Keratinocyte (primary cell): Measurements from ENCODE around the gene VAV2. TPM values are rescaled to one million over a fixed set of nuclear protein-coding genes. Genes with fewer than 3 reads are reported as not detected.

Experiments used
- DNase-seq: peaks from one replicate; pipeline ENCODE4 v3.0.0-alpha.2; 2011; ENCODE audit warnings: low read depth, missing footprints, low spot score
- FAIRE-seq: peaks from 2 replicates; lab custom pipeline; 2011; peaks lifted over from hg19 to GRCh38; lab: Jason Lieb, UNC
- H2AFZ ChIP-seq: 2 replicates; pipeline ENCODE4 v1.6.0; 2012; ENCODE audit warnings: low read length, control low read depth, inconsistent platforms; ENCODE audit not compliant: control insufficient read depth
- H3K27ac ChIP-seq: 2 replicates; pipeline ENCODE4 v1.5.1; 2011; ENCODE audit warnings: low read length; ENCODE audit not compliant: control insufficient read depth, insufficient read depth
- H3K27me3 ChIP-seq: 3 replicates; pipeline ENCODE4 v1.6.0; 2011; ENCODE audit warnings: low read length; ENCODE audit not compliant: control insufficient read depth, insufficient read depth; ENCODE audit errors: extremely low read depth
- H3K36me3 ChIP-seq, 2 experiments: 2 replicates in 1 of 2; 3 replicates in 1 of 2; pipeline ENCODE4 v1.5.1; 2011; ENCODE audit warnings: low read length in 2 of 2, mild to moderate bottlenecking in 1 of 2; ENCODE audit not compliant: control insufficient read depth in 2 of 2, insufficient read depth in 2 of 2; ENCODE audit errors: extremely low read depth in 1 of 2
- H3K4me1 ChIP-seq: 3 replicates; pipeline ENCODE4 v1.5.1; 2011; ENCODE audit warnings: low read length; ENCODE audit not compliant: control insufficient read depth, insufficient read depth; ENCODE audit errors: extremely low read depth
- H3K4me2 ChIP-seq: 3 replicates; pipeline ENCODE4 v1.6.0; 2011; ENCODE audit warnings: low read depth, low read length; ENCODE audit not compliant: control insufficient read depth, insufficient read depth; ENCODE audit errors: extremely low read depth
- H3K4me3 ChIP-seq, 3 experiments: fragments of 200-600 bp in 1 of 3; sonication (generic) in 1 of 3; 2 replicates in 2 of 3; 3 replicates in 1 of 3; pipeline ENCODE4 v1.5.1; 2011 to 2016; ENCODE audit warnings: low read length in 3 of 3, mild to moderate bottlenecking in 3 of 3, control low read depth in 2 of 3, inconsistent platforms in 1 of 3, low read depth in 1 of 3, mixed read lengths in 1 of 3, mixed run types in 1 of 3, moderate library complexity in 1 of 3; ENCODE audit not compliant: control insufficient read depth in 2 of 3, insufficient read depth in 2 of 3; ENCODE audit errors: extremely low read depth in 1 of 3
- H3K79me2 ChIP-seq: 2 replicates; pipeline ENCODE4 v1.6.0; 2012; ENCODE audit warnings: low read length; ENCODE audit not compliant: control insufficient read depth, insufficient read depth
- H3K9ac ChIP-seq: 3 replicates; pipeline ENCODE4 v1.6.0; 2011; ENCODE audit warnings: low read length; ENCODE audit not compliant: control insufficient read depth, insufficient read depth; ENCODE audit errors: extremely low read depth
- H3K9me1 ChIP-seq: 3 replicates; pipeline ENCODE4 v1.6.0; 2011; ENCODE audit warnings: low read length; ENCODE audit not compliant: control insufficient read depth, insufficient read depth; ENCODE audit errors: extremely low read depth
- H3K9me3 ChIP-seq: 2 replicates; pipeline ENCODE4 v1.5.1; 2012; ENCODE audit warnings: low read depth, low read length; ENCODE audit not compliant: control insufficient read depth
- H4K20me1 ChIP-seq: 3 replicates; pipeline ENCODE4 v1.6.0; 2011; ENCODE audit warnings: low read length; ENCODE audit not compliant: control insufficient read depth, insufficient read depth; ENCODE audit errors: extremely low read depth
- CTCF ChIP-seq, 3 experiments: IDR thresholded peaks in 1 of 3; conservative IDR thresholded peaks in 1 of 3; optimal IDR thresholded peaks in 1 of 3; 2 replicates in 2 of 3; 3 replicates in 1 of 3; pipeline versions ENCODE3 to v1.5.1; 2011; ENCODE audit warnings: low read length in 3 of 3, mild to moderate bottlenecking in 3 of 3, moderate library complexity in 2 of 3, control low read depth in 1 of 3, inconsistent platforms in 1 of 3; ENCODE audit not compliant: insufficient read depth in 2 of 3; ENCODE audit errors: extremely low read depth in 1 of 3
- EZH2 ChIP-seq: IDR thresholded peaks from one replicate; pipeline ENCODE4 v1.6.1; 2012; ENCODE audit warnings: inconsistent platforms, mild to moderate bottlenecking, low read length, moderate library complexity
- dilution Hi-C: fragments of 300-500 bp; cut with MboI; formaldehyde crosslinking; loops from one replicate; pipeline ENCODE4 v1.7.0; 2020; ENCODE audit warnings: low sequenced_read_pairs; ENCODE audit not compliant: extremely low pct_ligation_motif_present
- polyA plus RNA-seq, 5 experiments: library from polyadenylated mRNA; depleted of rRNA in 3 of 5; stranded (reverse) in 3 of 5; stranded (forward) in 1 of 5; unstranded in 1 of 5; fragments of >200 nt; gene quantifications; 1 replicate in 1 of 5; 2 replicates in 3 of 5; 3 replicates in 1 of 5; pipeline versions ENCODE4 v1.2.1 to v1.2.3, GENCODE V29; 2011 to 2012; ENCODE audit warnings: missing spikeins in 2 of 5, low read depth in 1 of 5, low replicate concordance in 1 of 5

VAV2 gene
- polyA plus RNA-seq, 1 donor (not counting 4 experiments of a cell fraction or from before 2014, with no cell fraction given), result 16.4 TPM

GRCh38 chr9:133987946-133988665 is 4.0 kb downstream of the VAV2 start:
- FAIRE-seq (no peak), DNase-seq (no peak)
- no peak overlapping the region for H2AFZ ChIP-seq
- peaks cover 3 to 6% of the 10 kb centered on the region in 2 experiments for H3K36me3 ChIP-seq
- TF ChIP-seq EZH2 (no peak), CTCF (optimal IDR thresholded peaks at IDR 0.05 in 1 of 3, IDR thresholded peaks at IDR 0.05 in 1 of 3, conservative IDR thresholded peaks at IDR 0.05 in 1 of 3; ENCODE audit: extremely low read depth in 1 of 3, insufficient read depth in 2 of 3, low read length in 3 of 3) (no peak)
- H3K9ac ChIP-seq, result no peak overlapping the region
- no peaks in the 10 kb centered on the region for H3K27me3 ChIP-seq
- H3K4me2 ChIP-seq, result no peak overlapping the region
- H3K9me1 ChIP-seq, result peaks cover 3% of the 10 kb centered on the region
- no peak overlapping the region for H3K27ac ChIP-seq
- H3K4me3 ChIP-seq, result no peak overlapping the region
- no peaks in the 10 kb centered on the region for H3K9me3 ChIP-seq
- peaks cover 30% of the 10 kb centered on the region for H4K20me1 ChIP-seq
- H3K4me1 ChIP-seq, result peaks cover 13% of the 10 kb centered on the region
- dilution Hi-C loops, result no loop called here
- H3K79me2 ChIP-seq, result peaks cover 87% of the 10 kb centered on the region

- Histone ChIP-seq H2AFZ (no peak overlapping the region), H3K27ac (no peak overlapping the region), H3K27me3 (no peaks in the 10 kb centered on the region), H3K4me3 (no peak overlapping the region), H3K4me2 (no peak overlapping the region), H3K4me1 (peaks cover 12% of the 10 kb centered on the region), H3K79me2 (peaks cover 93% of the 10 kb centered on the region), H3K9me1 (peaks cover 3% of the 10 kb centered on the region), H3K9ac (no peak overlapping the region), H3K9me3 (no peaks in the 10 kb centered on the region), H3K36me3 (peaks cover 3 to 6% of the 10 kb centered on the region in 2 experiments), H4K20me1 (peaks cover 37% of the 10 kb centered on the region)
- dilution Hi-C loops, result no loop called here
- no peak for TF ChIP-seq EZH2
- TF ChIP-seq CTCF (optimal IDR thresholded peaks at IDR 0.05 in 1 of 3, IDR thresholded peaks at IDR 0.05 in 1 of 3, conservative IDR thresholded peaks at IDR 0.05 in 1 of 3; ENCODE audit: extremely low read depth in 1 of 3, insufficient read depth in 2 of 3, low read length in 3 of 3), result no peak
- FAIRE-seq (no peak), DNase-seq (no peak)
These were observed 4.7 kb downstream of the VAV2 start for GRCh38 chr9:133987446-133987788.
